G401.6 (cell line): ENCODE data around the gene LAMB1.

Source experiments
- FAIRE-seq: peaks from 2 replicates; lab custom pipeline; 2012; peaks lifted over from hg19 to GRCh38; lab: Jason Lieb, UNC

LAMB1 gene

DNA sequence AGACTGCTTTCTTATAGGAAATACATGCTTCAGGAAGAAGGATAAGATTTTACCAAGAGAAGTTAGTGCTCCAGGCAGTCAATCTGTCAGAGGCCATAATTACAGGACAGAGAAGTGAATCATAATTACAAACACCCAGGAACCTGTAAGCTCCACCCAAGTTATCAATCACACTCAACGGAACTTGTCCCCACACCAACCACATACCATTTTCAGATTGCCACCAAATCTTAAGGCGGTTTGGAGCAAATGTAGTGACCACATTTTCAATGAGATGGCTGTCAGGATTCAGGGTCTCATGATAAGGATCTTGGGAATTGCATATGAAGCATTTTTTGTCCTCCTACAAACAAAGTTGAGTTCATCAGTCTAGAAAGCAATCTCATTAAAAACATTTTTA, 4.8 kb downstream of the LAMB1 start:
- no peak for FAIRE-seq

DNA sequence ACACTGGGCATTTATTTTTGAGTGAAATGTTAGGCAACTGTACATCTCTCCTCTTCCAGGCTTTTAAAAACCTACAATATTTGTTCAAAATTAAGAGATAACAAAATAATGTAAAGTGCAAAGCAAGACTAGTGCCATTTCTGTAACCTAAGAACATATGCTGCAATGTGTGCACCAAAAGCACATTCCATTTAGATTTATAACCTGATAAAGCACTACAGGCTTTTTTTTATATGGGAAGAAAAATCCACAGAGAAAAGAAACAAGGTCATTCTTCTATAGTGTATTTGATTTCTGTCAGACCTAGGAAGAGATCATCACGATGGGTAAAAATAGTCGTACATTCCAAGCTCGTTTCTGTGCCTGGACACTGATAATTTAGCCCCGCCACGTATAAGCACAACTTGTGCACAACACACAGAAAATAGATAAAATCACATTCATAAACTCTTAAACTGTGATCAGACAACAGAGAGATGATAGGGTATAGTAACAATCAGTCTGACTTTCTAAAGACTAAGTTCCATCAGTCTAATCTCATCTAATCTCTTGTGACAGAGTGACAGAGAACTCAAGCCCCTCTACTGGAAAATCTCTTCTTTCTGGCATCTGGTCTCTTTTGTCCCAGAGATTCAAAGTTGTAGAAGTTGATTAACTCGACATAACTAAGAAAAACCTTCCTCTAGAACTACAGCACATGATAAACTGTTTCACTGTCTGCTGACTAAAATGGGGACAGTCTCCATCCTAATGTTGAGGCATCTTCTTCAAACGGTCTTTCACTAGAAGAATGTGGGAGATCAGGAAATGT, 6.7 kb downstream of the LAMB1 start:
- FAIRE-seq = no peak

DNA sequence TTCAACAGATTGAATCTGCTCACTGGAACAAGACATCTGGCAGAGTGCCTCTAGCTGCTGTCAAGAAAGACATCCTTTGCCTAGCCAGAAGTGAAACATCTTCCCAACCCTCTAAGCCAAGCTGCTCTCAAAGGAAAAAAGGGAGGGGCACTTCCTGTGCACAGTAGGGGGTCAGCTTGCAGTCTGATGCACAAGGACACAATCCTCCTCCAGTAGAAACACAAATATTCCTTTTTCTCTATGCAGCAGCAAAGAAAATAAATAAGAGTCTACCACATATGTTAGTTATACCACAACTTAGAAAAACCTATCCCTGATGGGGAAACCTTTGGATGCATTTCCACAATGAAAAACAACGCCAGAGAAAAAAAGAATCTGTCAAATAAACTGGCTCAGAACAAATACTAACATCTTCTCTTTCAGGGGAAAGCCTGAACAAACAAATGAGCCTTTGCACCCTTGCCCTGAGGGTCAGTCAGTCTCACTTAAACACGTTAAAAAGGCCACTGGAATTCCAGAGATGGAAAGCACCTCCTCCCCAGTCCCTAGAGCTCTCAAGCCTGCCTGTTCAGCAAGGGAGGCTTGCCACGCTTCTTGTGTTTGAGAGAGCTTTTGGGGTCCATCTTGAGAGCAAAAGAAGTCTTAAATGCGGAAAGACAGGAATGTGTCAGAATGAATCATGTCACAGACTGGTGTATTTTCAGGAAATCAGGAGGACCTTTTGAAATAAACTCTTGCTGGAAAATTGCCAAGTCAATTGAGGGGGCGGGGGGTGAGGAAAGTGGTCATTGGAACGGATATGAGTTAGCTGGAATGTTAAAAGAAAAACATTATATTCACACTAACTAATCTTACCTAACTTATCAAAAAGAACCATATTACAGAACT, 7.5 kb downstream of the LAMB1 start:
- no peak for FAIRE-seq

DNA sequence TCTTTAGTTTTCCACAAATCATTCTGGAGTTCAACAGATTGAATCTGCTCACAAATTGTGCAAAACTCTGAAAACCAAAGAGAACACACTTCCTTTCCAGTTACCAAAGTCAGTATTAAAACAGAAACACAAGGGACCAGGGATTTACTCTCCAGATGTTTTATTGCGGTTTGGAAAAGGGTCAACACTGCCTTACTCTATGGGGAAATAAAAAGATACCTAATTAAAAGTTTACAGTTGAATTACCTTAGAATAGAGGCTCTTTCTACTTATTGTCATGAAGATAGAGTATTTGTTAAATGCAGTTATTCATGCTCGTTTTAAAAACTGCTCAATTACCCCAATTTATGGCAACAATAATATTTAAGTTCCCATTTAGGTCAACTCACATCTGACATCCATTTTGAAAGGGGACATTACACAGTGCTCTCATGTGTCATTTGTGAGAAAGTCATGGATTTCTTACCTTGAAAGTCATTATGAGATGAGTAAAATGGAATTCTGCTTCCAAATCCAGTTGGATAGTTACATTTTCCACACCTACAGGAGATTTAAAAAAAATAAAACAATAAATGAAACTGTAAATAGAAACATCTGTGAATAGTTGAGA, 8.4 kb downstream of the LAMB1 start:
- FAIRE-seq = no peak

- FAIRE-seq = no peak
These were observed 9.1 kb downstream of the LAMB1 start for GRCh38 chr7:107993891-107994291.

DNA sequence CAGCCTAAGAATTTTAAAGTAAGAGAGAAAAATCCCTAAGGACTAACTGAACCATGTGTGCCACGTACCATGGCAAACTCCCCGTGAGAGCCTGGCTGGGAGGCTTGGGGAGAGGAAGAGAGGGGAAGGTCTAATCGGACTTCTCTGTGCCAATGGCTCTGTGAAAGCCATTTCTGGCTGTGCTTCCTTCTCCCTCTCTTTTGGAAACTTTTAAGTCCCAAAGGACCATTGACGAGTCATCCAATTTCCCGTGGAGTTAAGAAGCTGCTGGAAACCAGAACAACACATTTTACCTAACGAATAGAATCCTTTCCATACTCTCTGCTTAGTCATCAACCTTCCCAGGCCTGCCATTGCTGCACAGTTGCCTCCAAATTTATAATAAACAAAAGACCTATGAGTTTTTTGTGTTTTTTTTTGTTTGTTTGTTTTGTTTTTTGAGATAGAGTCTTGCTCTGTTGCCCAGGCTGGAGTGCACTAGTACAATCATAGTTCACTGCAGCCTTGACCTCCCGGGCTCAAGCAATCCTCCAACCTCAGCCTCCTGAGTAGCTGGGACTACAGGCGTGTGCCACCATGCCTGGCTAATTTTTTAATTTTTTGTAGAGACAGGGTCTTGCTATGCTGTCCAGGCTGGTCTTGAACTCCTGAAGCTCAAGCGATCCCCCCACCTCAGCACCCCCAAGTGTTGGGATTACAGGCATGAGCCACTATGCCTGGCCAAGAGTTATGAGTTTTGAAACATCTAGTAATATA, 13.2 kb downstream of the LAMB1 start:
- FAIRE-seq = no peak

GRCh38 chr7:107982918-107983389, 20.0 kb downstream of the LAMB1 start:
- FAIRE-seq = no peak

- no peak for FAIRE-seq
These were observed 20.7 kb downstream of the LAMB1 start for GRCh38 chr7:107982042-107982840.

GRCh38 chr7:107981466-107981865, 21.5 kb downstream of the LAMB1 start:
- no peak for FAIRE-seq

DNA sequence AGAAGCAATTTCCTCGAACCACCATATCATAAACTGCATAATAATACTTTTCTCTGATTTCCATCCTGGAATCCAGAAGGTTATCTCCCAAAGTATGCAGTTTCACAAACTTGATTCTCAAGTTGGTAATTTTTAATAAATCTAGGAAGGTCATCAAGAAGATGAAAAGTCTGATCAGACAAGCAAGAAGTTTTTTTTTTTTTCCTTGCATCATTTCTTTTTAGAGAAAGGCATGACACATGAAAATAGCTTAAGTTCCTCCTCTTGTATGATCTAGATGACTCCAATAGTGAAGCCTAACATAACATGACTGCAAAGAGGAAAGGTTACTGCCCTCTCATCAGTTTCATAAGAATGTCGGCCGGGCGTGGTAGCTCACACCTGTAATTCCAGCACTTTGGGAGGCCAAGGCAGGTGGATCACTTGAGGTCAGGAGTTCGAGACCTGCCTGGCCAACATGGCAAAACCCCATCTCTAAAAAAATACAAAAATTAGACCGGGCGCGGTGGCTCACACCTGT, 22.2 kb downstream of the LAMB1 start:
- FAIRE-seq = no peak

- no peak for FAIRE-seq
These were observed 22.8 kb downstream of the LAMB1 start for GRCh38 chr7:107980171-107980570.

- no peak for FAIRE-seq
These were observed 24.0 kb downstream of the LAMB1 start for GRCh38 chr7:107978815-107979408.

DNA sequence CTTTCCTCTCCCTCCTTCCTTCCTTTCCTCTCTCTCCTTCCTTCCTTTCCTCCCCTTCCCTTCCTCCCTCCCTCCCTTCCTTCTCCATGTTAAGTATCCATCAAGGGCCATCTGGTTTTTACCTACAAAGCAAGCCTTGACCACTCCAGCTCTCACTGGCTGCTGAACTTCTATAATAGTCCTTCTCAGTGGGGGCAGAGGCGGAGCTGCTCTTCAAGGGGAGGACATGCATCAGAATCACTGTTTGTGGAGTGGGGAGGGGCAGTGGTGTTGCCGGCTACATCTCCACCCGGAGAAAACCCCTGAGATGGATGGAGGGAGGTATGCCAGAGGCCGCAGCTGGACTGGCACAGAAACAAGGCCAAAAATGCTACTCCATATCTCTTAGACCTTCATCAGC, 25.9 kb downstream of the LAMB1 start:
- no peak for FAIRE-seq

DNA sequence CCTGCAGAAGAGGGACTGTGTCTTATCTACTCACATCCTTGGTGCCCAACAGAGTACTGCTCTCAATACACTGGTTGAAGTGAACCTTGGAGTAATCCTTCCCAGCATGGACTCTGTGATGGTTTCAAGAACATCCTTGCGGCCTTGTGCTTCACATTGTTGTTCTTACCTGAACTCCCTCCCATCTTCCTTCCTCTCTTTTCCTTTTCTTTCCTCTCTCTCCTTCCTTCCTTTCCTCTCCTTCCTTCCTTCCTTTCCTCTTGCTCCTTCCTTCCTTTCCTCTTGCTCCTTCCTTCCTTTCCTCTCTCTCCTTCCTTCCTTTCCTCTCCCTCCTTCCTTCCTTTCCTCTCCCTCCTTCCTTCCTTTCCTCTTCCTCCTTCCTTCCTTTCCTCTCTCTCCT, 26.3 kb downstream of the LAMB1 start:
- FAIRE-seq = no peak

DNA sequence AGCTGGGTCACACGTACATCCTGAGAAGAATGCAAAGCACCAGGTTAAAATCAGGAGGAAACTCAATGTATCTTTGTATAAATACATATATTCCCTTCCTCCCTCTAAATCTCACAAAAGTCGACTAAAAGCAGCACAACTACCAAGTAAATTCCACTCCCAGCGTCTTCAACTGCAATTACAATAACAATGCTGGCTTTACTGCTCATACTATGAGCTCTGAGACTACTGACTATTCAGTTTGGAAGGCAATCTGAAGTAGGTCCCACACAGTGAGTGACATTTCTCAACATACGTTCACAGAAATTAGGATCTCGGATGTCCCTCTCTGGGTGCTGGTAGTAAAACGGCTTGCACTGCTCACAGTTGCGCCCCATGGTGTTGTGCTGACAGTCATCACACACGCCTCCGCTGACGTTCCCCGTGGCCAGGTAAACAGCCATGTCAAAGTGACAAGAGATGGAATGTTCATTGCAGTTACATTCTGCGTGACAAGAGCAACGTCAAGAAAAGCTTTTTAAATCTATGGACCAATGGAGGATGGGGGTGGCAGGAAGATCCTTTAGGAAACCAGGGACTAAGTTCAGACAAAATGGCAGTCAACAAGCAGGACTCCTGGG, 27.5 kb downstream of the LAMB1 start:
- FAIRE-seq = no peak

- no peak for FAIRE-seq
These were observed 29.1 kb downstream of the LAMB1 start for GRCh38 chr7:107973861-107974260.

DNA sequence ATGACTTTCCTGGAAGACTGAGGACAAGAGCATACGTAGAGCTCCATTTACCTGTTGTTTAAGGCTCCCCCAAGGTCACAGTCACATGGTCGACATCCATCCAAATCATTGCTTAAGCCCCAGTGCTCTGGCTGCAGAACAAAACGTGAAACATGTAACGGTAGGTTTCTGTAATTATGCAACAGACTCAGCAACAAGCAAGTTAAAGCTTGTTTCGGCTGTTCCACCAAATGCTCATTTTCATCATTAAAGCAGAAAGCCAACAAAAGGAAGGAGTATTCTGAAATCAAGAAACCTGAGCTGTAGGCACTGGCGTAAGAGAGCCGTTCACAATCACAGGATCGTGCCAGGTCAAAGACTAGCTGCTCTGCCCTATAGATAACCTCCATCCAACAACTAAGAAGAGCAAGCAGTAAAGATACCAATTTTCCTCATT, 30.0 kb downstream of the LAMB1 start:
- FAIRE-seq = no peak

- no peak for FAIRE-seq
These were observed 30.9 kb downstream of the LAMB1 start for GRCh38 chr7:107972075-107972482.

- no peak for FAIRE-seq
These were observed 31.3 kb downstream of the LAMB1 start for GRCh38 chr7:107971613-107972012.

- no peak for FAIRE-seq
These were observed 31.9 kb downstream of the LAMB1 start for GRCh38 chr7:107971100-107971499.
